ENCODE data around the gene TSSK3.

TSSK3 gene, protein sequence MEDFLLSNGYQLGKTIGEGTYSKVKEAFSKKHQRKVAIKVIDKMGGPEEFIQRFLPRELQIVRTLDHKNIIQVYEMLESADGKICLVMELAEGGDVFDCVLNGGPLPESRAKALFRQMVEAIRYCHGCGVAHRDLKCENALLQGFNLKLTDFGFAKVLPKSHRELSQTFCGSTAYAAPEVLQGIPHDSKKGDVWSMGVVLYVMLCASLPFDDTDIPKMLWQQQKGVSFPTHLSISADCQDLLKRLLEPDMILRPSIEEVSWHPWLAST

DNA sequence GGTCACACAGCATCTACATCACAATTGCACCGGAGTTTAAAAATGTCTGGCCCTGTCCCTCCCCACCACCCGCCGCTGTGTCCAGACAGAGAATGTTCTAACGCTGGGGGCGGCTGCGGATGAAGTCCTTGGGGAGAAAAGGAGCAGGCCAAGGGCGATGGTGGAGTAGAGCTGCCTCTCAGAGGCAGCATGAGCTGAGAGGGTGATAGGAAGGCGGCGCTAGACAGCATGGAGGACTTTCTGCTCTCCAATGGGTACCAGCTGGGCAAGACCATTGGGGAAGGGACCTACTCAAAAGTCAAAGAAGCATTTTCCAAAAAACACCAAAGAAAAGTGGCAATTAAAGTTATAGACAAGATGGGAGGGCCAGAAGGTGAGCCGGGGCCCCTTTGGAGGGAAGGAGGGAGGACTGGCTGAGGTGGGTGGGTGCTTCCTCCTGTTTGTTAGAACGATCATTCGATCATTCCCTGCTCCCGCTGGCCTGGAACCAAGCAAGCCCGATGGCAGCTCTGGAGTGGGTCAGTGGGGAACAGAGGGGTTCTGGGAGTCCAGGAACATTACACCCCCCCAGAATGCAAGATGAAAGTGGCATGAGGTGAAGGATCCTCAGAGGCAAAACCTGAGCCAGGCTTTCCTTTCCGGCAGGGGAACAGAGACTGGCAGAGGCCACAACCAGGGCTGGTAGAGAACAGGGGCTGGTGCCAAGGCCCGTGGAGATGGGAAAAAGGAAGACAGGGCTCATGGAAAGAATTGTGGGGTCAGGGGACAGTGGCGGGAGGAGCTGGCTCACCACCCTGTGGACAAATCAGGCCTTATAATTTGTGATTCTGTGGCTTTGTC, at the start of gene TSSK3, which contains the start of gene FAM229A:
TSSK3 (plus strand) TSS at position 66 of the 840 bp plus-strand sequence; CDS start at position 229, 163 bp downstream.
FAM229A (minus strand) TSS at position 12 of the 840 bp plus-strand sequence. CDS start 394 bp downstream, outside the sequence.
- no peaks in the 10 kb centered on the region for H3K9me3 ChIP-seq (ENCODE audit: control insufficient read depth, low read length)
- H3K4me1 ChIP-seq (ENCODE audit: control insufficient read depth, insufficient read depth, low read length): peaks cover 9% of the 10 kb centered on the region
- H3K36me3 ChIP-seq (ENCODE audit: control insufficient read depth, insufficient read depth, low read length): peaks cover 10% of the 10 kb centered on the region
- H3K9ac ChIP-seq (ENCODE audit: low read length): peak within 1 kb of the TSS; percentile 66
- H3K4me3 ChIP-seq (ENCODE audit: low read length): peak within 1 kb of the TSS; percentile 19
- no peaks in the 10 kb centered on the region for H3K27me3 ChIP-seq (ENCODE audit: control insufficient read depth, insufficient read depth, low read length)

DNA sequence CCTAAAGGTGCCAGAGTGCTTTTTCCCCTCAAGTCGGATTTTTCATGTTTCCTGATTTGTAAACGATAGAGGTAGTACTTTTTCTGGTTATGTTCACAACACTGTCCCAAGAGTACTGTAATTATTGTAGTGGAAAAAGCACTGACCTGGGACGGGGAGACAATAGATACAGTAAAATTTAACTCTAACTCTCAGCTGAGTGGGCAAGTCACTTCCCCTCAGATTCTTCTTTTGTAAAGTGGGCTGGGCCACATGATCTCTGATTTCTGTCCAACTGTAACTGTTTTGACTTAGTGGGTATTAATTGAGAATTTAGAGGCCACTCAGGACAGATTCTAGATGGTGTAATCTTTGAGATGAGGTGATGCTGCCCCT, 45.4 kb upstream of the TSSK3 start:
- no peak overlapping the region for H3K4me3 ChIP-seq (ENCODE audit: low read length)
- H3K9ac ChIP-seq (ENCODE audit: low read length): no peak overlapping the region
- no peaks in the 10 kb centered on the region for H3K36me3 ChIP-seq (ENCODE audit: control insufficient read depth, insufficient read depth, low read length)
- no peaks in the 10 kb centered on the region for H3K9me3 ChIP-seq (ENCODE audit: control insufficient read depth, low read length)
- no peaks in the 10 kb centered on the region for H3K27me3 ChIP-seq (ENCODE audit: control insufficient read depth, insufficient read depth, low read length)
- peaks cover 31% of the 10 kb centered on the region for H3K4me1 ChIP-seq (ENCODE audit: control insufficient read depth, insufficient read depth, low read length)

DNA sequence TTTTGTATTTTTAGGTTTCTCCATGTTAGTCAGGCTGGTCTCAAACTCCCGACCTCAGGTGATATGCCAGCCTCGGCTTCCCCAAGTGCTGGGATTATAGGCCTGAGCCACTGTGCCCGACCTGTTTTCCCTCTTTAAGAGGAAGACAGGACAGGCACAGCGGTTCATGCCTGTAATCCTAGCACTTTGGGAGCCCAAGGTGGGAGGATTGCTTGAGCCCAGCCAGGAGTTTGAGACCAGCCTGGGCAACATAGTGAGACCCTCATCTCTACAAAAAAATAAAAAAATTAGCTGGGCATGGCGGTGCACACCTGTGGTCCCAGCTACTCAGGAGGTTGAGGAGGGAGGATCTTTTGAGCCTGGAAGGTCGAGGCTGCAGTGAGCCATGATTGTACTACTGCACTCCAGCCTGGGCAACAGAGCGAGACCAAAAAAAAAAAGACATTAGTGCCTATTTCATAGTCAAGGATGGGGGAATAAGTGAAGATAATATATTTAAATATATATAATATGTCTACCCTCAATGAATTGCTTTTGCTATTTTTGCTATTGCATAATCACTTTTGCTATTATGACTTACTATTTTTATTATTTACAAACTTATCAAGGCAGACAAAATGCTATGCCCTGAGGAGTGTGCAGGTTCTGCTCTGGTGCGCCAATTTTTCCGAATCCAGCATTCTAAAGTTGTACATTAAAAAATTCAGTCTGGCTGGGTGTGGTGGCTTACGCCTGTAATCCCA, 44.0 kb upstream of the TSSK3 start:
- no peaks in the 10 kb centered on the region for H3K27me3 ChIP-seq (ENCODE audit: control insufficient read depth, insufficient read depth, low read length)
- no peaks in the 10 kb centered on the region for H3K9me3 ChIP-seq (ENCODE audit: control insufficient read depth, low read length)
- no peaks in the 10 kb centered on the region for H3K36me3 ChIP-seq (ENCODE audit: control insufficient read depth, insufficient read depth, low read length)
- peaks cover 44% of the 10 kb centered on the region for H3K4me1 ChIP-seq (ENCODE audit: control insufficient read depth, insufficient read depth, low read length)
- H3K9ac ChIP-seq (ENCODE audit: low read length): no peak overlapping the region
- H3K4me3 ChIP-seq (ENCODE audit: low read length): no peak overlapping the region

DNA sequence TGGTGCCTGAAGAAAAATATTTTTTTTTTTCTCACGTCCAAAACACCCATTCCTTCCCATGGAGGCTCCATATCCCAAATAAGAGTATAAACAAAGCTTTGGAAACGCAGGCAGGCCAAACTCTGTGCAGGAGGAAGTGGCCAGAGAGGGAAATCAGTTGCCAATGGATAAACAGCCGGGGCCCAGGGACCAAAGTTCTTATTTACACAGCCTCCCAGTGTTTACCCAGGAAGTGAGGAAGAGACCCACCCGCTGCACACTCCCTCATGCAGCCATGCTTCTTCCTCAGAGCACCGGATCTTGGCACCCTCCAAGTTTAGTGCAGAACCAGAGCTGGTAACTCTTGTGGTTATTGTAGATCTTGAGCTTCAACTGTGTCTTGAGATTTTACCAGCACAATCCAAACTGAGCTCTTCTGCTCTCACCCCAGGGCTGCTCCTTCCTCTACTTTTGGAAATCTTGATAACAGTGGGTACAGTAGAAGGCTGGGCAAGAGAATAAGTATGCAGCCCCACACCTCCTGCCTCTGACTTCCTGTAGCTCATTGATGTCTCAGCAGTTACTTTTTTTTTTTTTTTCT, 40.5 kb upstream of the TSSK3 start:
- H3K9ac ChIP-seq (ENCODE audit: low read length): peak overlapping the region; percentile 62
- peaks cover under 1% of the 10 kb centered on the region for H3K36me3 ChIP-seq (ENCODE audit: control insufficient read depth, insufficient read depth, low read length)
- no peaks in the 10 kb centered on the region for H3K9me3 ChIP-seq (ENCODE audit: control insufficient read depth, low read length)
- no peaks in the 10 kb centered on the region for H3K27me3 ChIP-seq (ENCODE audit: control insufficient read depth, insufficient read depth, low read length)
- no peak overlapping the region for H3K4me3 ChIP-seq (ENCODE audit: low read length)
- peaks cover 47% of the 10 kb centered on the region for H3K4me1 ChIP-seq (ENCODE audit: control insufficient read depth, insufficient read depth, low read length)

DNA sequence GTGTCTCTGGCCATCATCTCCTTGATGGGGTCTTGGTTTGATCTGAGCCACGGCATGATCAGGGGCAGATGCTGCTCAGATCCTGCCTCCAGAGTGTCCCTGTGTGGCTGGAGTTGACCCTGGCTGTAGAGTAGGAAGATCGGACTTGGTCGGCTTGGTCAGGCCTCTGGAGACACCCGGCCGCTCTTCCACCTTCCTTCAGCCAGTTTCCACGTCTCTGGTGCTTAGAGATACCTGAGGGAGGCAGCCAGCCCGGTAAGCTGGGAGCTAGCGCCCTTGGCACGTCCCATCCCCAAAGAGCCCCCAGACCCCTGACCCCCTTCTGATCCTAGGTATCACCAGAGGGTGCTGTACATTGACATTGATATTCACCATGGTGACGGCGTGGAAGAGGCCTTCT, 35.1 kb upstream of the TSSK3 start:
- Histone ChIP-seq H3K9me3 (ENCODE audit: control insufficient read depth, low read length) (no peaks in the 10 kb centered on the region), H3K9ac (ENCODE audit: low read length) (no peak overlapping the region), H3K4me3 (ENCODE audit: low read length) (no peak overlapping the region), H3K27me3 (ENCODE audit: control insufficient read depth, insufficient read depth, low read length) (no peaks in the 10 kb centered on the region), H3K36me3 (ENCODE audit: control insufficient read depth, insufficient read depth, low read length) (peaks cover 17% of the 10 kb centered on the region), H3K4me1 (ENCODE audit: control insufficient read depth, insufficient read depth, low read length) (peaks cover 29% of the 10 kb centered on the region)

DNA sequence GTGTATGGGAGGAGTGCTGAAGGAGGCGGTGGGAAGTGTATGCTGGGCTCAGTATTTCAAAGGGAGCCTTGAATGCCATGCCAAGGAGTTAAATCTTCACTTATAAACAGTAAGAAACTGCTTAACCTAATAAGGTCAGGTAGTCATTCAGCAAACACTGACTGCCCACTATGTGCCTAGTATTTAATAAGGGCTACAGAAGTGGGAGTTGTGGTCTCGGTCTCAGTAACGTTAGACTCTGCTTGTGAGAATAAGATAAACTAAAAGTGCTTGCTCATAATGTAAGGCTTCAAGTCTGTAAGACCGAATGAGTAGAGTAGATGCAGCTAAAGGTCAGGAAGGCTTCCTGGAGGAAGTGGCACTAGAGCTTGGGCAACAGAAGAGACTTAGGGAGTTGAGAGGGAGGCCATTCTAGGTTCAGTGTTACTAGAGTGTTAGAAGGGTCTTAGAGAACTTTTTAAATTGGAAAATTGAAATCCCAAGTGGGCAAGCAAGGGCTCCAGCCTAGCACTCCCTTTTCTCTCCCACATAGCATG, 32.3 kb upstream of the TSSK3 start:
- peaks cover 27% of the 10 kb centered on the region for H3K4me1 ChIP-seq (ENCODE audit: control insufficient read depth, insufficient read depth, low read length)
- peaks cover 17% of the 10 kb centered on the region for H3K36me3 ChIP-seq (ENCODE audit: control insufficient read depth, insufficient read depth, low read length)

DNA sequence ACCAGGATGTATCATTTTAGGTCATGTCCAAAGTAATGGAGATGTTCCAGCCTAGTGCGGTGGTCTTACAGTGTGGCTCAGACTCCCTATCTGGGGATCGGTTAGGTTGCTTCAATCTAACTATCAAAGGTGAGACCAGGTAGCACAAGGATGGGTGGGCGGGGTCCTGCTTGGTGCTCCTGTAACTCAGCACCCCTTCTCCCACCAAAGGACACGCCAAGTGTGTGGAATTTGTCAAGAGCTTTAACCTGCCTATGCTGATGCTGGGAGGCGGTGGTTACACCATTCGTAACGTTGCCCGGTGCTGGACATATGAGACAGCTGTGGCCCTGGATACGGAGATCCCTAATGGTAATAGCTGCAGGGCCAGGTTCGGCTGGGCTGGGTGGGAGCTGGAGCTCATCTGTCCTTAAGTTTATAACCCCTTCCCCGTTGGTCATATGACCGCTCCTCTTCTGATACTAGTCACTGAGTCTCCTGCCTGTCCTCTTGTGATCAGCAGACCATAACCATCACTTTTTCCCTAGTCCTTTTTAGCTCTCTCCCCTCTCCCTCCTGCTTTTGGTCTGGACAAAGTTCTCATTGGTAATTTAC, 31.7 kb upstream of the TSSK3 start:
- Histone ChIP-seq H3K27me3 (ENCODE audit: control insufficient read depth, insufficient read depth, low read length) (no peaks in the 10 kb centered on the region), H3K4me3 (ENCODE audit: low read length) (no peak overlapping the region), H3K9ac (ENCODE audit: low read length) (no peak overlapping the region), H3K9me3 (ENCODE audit: control insufficient read depth, low read length) (no peaks in the 10 kb centered on the region), H3K36me3 (ENCODE audit: control insufficient read depth, insufficient read depth, low read length) (peaks cover 17% of the 10 kb centered on the region), H3K4me1 (ENCODE audit: control insufficient read depth, insufficient read depth, low read length) (peaks cover 30% of the 10 kb centered on the region)

More for the DNA sequence above, 32.3 kb upstream of the TSSK3 start:
- Histone ChIP-seq H3K4me3 (ENCODE audit: low read length) (no peak overlapping the region), H3K9ac (ENCODE audit: low read length) (no peak overlapping the region), H3K9me3 (ENCODE audit: control insufficient read depth, low read length) (no peaks in the 10 kb centered on the region), H3K27me3 (ENCODE audit: control insufficient read depth, insufficient read depth, low read length) (no peaks in the 10 kb centered on the region)

DNA sequence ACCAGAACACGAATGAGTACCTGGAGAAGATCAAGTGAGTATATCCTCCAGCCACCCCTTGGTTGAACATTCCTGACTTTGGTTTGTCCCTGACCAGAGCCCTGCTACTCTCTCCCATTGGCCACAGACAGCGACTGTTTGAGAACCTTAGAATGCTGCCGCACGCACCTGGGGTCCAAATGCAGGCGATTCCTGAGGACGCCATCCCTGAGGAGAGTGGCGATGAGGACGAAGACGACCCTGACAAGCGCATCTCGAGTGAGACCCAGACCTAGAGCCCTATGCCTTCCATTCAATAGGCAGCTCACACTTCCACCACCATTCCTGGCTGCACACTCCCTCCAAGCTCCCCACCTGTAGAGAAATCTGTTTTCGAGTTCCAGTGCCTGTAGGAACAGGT, 30.8 kb upstream of the TSSK3 start:
- peaks cover 31% of the 10 kb centered on the region for H3K4me1 ChIP-seq (ENCODE audit: control insufficient read depth, insufficient read depth, low read length)
- no peak overlapping the region for H3K4me3 ChIP-seq (ENCODE audit: low read length)
- H3K9ac ChIP-seq (ENCODE audit: low read length): no peak overlapping the region
- no peaks in the 10 kb centered on the region for H3K9me3 ChIP-seq (ENCODE audit: control insufficient read depth, low read length)
- peaks cover 17% of the 10 kb centered on the region for H3K36me3 ChIP-seq (ENCODE audit: control insufficient read depth, insufficient read depth, low read length)
- H3K27me3 ChIP-seq (ENCODE audit: control insufficient read depth, insufficient read depth, low read length): no peaks in the 10 kb centered on the region

DNA sequence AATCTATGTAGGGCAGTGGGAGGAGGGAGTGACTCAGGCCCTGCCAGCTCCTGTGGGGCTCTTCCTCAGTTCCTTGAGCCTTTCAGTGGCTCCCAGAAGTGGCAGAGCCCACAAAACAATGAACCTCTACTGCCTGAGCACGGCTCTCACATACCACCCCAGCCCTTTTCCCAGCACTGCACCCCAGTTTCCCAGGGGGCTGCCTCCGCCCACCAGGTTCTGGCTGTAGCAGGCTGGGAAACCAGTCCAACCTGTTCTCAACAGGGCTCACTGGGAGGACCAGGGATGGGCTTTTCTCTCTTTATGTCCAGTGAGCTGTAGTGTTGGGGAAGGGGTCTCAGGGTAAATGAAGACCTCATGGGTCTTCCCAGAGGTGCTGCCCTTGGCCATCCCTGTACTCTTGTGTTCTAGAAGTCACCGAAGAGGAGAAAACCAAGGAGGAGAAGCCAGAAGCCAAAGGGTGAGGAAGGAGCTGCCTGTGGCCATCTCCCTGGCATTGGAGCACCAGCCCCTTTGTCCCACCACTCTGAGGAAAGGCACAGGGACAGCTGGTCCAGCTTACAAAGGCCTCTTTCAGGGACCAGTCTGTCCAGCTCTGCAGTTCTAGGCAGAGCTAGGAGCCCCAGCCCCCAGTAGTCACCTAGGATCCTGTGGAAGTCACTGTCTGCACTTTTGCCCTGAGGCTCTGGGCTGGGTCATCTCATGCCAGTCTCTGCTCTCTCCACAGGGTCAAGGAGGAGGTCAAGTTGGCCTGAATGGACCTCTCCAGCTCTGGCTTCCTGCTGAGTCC, 29.9 kb upstream of the TSSK3 start:
- H3K9ac ChIP-seq (ENCODE audit: low read length): peak overlapping the region; percentile 3
- H3K9me3 ChIP-seq (ENCODE audit: control insufficient read depth, low read length): no peaks in the 10 kb centered on the region
- no peaks in the 10 kb centered on the region for H3K27me3 ChIP-seq (ENCODE audit: control insufficient read depth, insufficient read depth, low read length)
- H3K4me1 ChIP-seq (ENCODE audit: control insufficient read depth, insufficient read depth, low read length): peaks cover 41% of the 10 kb centered on the region
- H3K36me3 ChIP-seq (ENCODE audit: control insufficient read depth, insufficient read depth, low read length): peaks cover 12% of the 10 kb centered on the region
- H3K4me3 ChIP-seq (ENCODE audit: low read length): no peak overlapping the region

DNA sequence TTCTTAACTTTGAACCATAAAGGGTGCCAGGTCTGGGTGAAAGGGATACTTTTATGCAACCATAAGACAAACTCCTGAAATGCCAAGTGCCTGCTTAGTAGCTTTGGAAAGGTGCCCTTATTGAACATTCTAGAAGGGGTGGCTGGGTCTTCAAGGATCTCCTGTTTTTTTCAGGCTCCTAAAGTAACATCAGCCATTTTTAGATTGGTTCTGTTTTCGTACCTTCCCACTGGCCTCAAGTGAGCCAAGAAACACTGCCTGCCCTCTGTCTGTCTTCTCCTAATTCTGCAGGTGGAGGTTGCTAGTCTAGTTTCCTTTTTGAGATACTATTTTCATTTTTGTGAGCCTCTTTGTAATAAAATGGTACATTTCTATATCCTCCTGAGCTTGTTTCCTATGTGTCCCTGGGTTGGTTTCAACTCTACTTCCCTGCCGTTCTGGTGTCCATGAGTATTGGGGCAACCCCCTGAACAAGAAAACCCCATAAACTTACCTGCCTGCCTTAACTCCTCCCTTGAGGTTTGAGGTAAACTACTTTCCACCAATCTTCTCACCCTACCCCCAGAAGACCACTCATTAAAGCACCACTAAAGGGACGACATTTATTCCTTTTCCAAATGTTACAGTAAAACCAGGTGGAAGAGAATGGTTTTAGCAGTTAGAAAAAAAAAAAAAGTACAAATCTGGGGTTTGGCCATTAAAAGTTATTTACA, 28.9 kb upstream of the TSSK3 start:
- peak overlapping the region; percentile 69 for H3K9ac ChIP-seq (ENCODE audit: low read length)
- peak overlapping the region; percentile 18 for H3K4me3 ChIP-seq (ENCODE audit: low read length)
- peaks cover 50% of the 10 kb centered on the region for H3K4me1 ChIP-seq (ENCODE audit: control insufficient read depth, insufficient read depth, low read length)
- peaks cover 12% of the 10 kb centered on the region for H3K36me3 ChIP-seq (ENCODE audit: control insufficient read depth, insufficient read depth, low read length)
- H3K27me3 ChIP-seq (ENCODE audit: control insufficient read depth, insufficient read depth, low read length): no peaks in the 10 kb centered on the region
- no peaks in the 10 kb centered on the region for H3K9me3 ChIP-seq (ENCODE audit: control insufficient read depth, low read length)
